GM21619 (cell line): ENCODE results near the gene ZFP42.
"Not testable (repeated sequence)": the region's sequence is repeated elsewhere in the genome, so short reads cannot be mapped to it uniquely, and the experiment has no call there.

ENCODE experiments used
- ATAC-seq: cut with Tn5 transposase; IDR thresholded peaks from one replicate; pipeline ENCODE4 v1.9.1; 2021; ENCODE audit not compliant: unreplicated experiment

ZFP42 gene

GRCh38 chr4:188021548-188022249 is 26.1 kb downstream of the ZFP42 start:
- ATAC-seq, result no peak

- ATAC-seq, result no peak
Measured at GRCh38 chr4:188023682-188024081, 28.1 kb downstream of the ZFP42 start.

- ATAC-seq, result no peak
Measured at GRCh38 chr4:188025476-188025875, 29.9 kb downstream of the ZFP42 start.

- ATAC-seq, result no peak
Measured at GRCh38 chr4:188029114-188029513, 33.5 kb downstream of the ZFP42 start.

GRCh38 chr4:188030401-188030800 is 34.8 kb downstream of the ZFP42 start:
- no peak for ATAC-seq

GRCh38 chr4:188031751-188032150 is 36.2 kb downstream of the ZFP42 start:
- no peak for ATAC-seq

GRCh38 chr4:188032170-188032569 is 36.6 kb downstream of the ZFP42 start:
- no peak for ATAC-seq

GRCh38 chr4:188032583-188032982 is 37.0 kb downstream of the ZFP42 start:
- no peak for ATAC-seq

GRCh38 chr4:188037003-188037713 is 41.6 kb downstream of the ZFP42 start:
- no peak for ATAC-seq

- ATAC-seq, result no peak
Measured at GRCh38 chr4:188041721-188042120, 46.1 kb downstream of the ZFP42 start.

- no peak for ATAC-seq
Measured at GRCh38 chr4:188042191-188042590, 46.6 kb downstream of the ZFP42 start.

- ATAC-seq, result no peak
Measured at GRCh38 chr4:188043154-188043553, 47.6 kb downstream of the ZFP42 start.

GRCh38 chr4:188045461-188045860 is 49.9 kb downstream of the ZFP42 start:
- ATAC-seq, result not testable (repeated sequence)

- ATAC-seq, result no peak
Measured at GRCh38 chr4:188046657-188047056, 51.1 kb downstream of the ZFP42 start.

- no peak for ATAC-seq
Measured at GRCh38 chr4:188053302-188053701, 57.7 kb downstream of the ZFP42 start.
